ENCODE measurements around the gene FXYD1. TPM values are rescaled to one million over a fixed set of nuclear protein-coding genes. Genes with fewer than 3 reads are reported as not detected.
A peak's percentile ranks its signal among the peaks of the same experiment; 100 is the strongest.

The FXYD1 gene
- total RNA-seq, 1 donor from 2014 or later, result not detected

DNA sequence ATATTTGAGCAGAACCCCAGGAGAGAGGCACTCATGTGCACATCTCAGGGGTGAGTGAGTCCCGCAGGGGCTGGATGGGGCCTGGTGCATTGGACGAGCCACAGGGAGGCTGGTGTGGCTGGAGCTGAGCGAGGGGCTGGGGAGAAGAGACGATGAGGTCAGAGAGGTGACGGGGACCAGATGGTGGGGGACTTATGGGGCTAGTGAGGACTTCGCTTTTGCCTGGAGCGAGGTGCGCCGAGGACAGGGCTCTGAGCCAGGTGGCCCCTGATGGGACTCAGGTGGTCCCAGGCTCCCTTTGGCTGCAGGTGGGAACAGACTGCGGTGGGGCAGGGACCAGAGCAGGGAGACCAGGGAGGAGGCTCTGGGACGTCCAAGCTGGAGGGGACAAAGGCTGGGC is 29.9 kb upstream of the FXYD1 start:
- DNase-seq, result no peak

DNA sequence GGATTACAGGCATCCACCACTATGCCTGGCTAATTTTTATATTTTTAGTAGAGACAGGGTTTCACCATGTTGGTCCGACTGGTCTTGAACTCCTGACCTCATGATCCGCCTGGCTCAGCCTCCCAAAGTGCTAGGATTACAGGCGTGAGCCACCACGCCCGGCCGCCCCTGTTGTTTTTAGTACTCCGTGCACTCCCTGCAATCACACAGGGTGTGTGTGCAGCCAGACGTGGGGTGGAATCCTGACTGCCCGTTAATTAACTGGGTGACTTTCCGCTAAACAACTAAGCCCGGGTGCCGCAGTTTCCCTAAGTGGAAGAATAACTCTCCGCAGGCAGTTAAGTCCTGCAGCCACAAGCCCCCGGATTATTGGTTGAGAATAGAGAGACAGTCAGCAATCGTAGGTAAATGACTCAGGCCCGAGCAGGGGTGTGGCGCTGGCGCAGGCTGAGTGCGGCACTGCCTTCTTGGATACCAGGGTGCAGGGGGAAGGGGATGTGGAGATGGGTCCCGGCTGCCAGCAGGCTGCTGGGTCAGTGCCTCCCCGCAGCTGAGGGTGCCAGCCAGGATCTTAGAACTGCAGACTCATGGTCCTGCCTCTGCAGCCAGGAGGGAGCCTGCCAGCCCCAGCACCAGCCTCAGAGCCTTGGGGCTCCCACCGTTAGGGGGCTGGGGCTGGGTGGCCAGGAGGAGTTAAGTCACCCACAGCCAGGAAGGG is 29.1 kb upstream of the FXYD1 start:
- DNase-seq, result no peak

GRCh38 chr19:35110974-35111373 is 27.6 kb upstream of the FXYD1 start:
- no peak for DNase-seq

- DNase-seq, result no peak
Measured at GRCh38 chr19:35112995-35113688, 25.5 kb upstream of the FXYD1 start.

GRCh38 chr19:35114353-35115176 is 24.1 kb upstream of the FXYD1 start:
- peak; percentile 72 for DNase-seq

DNA sequence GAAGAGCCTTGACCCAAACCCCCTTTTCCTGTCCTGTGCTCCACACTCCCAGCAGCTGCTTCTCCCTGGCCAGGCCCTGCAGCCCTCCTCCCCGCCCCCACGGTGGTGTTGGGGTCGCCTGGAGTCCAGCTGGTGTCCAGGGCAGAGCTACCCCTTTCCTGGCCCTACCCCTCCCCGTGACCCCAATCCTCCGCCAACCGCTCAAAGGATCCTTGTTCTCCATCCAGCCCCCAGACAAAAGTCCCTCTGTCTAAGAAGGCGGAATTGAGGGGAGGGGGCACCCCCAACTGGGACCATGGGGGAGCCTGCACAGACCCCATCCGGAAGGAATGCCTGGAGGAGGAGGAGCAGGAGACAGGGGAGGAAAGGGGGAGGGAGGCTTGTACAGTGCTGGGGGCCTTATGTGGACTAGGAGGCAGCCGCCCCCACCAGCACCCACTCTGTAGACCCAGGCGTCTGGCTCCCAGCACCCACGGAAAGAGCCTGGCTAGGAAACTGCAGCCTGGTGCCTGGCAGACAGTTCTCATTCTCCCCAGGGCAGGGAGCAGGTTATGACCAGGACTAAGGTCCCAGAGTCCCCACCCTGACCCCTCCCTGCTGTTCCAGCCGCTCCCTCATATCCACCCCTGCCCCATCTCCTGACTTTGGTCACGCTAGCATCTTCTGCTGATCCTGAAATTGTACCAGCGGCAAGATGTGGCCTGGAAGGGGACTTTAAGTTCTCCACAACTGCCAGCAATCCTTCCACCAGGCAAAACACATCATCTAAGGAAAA is 23.3 kb upstream of the FXYD1 start, which contains the start of gene FXYD3:
Gene FXYD3, plus strand, starts transcription at position 647 of the 775 bp plus-strand sequence. CDS start 3,554 bp downstream, outside the sequence.
- DNase-seq, result no peak

GRCh38 chr19:35116072-35116801 is 22.4 kb upstream of the FXYD1 start:
- DNase-seq, result no peak

GRCh38 chr19:35117116-35117515 is 21.5 kb upstream of the FXYD1 start:
- no peak for DNase-seq

GRCh38 chr19:35117799-35118198 is 20.8 kb upstream of the FXYD1 start:
- DNase-seq, result no peak

DNA sequence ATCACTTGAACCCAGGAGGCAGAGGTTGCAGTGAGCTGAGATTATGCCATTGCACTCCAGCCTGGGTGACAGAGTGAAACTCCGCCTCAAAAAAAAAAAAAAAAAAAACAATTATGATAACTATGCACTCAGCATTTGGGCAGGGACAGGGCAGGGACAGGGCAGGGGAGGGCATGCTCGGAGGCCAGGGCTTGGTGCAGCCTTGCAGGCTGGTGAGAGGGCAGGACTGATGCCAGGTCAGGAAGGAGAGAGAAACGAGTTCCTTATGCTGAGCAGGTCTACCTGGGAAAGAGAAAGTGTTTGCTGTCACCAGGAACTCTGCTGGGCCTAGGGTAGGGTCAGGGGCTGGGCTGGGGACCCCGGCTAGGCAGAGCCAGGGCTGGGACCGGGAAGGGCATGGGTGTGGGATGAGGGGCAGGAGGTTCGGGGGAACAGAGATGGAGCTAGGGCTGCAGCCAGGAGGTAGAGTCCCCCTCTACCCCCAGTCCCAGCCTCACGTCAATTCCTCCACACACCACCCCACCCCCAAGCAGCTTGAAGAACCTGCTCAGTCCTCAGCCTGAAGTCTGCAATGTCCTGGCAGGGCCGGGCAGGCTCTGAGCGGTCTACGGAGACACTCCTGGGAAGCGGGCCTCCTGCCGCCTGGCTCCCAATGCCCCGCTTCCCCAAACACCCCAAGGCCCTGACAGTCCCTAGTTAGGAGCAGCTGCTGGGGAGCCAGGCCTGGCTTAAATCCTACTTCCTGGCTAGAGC is 20.2 kb upstream of the FXYD1 start:
- DNase-seq, result no peak

DNA sequence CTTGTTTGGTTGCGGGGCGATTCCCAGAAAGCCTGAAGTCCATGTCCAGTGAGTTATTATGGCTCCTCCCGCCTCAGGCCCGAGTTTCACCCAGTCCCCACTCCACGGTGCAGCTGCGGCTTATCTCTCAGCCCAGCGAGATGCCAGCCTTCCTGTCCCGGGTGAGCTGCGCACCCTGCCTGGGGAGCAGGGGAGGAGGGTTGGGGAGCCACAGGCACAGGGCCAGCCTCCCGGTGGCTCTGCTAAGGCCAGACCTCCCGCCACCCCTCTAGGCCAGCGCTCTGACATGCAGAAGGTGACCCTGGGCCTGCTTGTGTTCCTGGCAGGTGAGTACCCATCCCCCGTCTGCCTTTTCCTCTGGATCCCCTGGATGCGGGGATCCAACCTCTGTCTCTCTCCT is 19.5 kb upstream of the FXYD1 start:
- no peak for DNase-seq

DNA sequence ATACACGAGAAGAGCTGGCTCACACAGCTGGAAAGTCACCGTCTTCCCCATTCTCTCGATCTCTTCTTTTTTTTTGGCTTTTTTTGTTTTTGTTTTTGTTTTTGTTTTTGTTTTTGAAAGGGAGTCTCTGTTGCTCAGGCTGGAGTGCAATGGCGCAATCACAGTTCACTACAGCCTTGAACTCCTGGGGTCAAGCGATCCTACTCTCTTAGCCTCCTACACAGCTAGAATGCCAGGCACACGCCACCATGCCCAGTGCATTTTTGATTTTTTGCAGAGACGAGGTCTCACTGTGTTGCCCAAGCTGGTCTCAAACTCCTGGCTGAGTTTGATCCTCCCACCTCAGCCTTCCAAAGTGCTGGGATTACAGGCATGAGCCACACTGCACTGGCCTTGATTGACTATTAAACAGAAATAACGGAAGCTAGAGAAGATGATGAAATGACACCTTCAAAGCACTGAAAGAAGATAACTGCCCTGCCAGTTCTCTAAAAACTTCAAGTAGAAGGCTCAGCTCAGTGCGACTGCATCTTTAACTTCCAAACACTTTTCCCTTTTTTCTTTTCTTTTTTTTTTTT is 19.0 kb upstream of the FXYD1 start:
- no peak for DNase-seq

DNA sequence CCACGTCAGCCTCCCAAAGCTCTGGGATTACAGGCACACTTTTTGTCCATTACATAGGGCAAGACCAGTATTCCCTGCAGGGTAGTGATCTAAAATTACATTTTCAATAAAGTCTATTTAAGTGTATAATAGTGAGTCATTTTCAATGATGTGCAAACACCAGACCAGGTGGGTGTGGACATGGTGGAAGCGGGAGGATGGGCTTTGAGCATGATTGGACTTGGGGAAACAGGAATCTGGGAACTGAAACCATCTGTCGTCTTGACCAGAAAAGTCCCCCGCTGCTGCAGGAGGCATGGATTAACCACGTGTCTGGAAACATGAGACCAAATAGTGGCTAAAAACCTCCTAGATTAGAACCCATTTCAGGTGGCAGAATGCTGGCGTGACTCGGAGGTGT is 18.1 kb upstream of the FXYD1 start:
- DNase-seq, result no peak

- no peak for DNase-seq
Measured at GRCh38 chr19:35120898-35121297, 17.7 kb upstream of the FXYD1 start.

GRCh38 chr19:35122687-35123551 is 15.7 kb upstream of the FXYD1 start:
- DNase-seq, result no peak

- DNase-seq, result no peak
Measured at GRCh38 chr19:35123573-35123972, 15.1 kb upstream of the FXYD1 start.

- peak; percentile 91 for DNase-seq
Measured at GRCh38 chr19:35124098-35125060, 14.2 kb upstream of the FXYD1 start.

GRCh38 chr19:35125270-35125717 is 13.3 kb upstream of the FXYD1 start:
- DNase-seq, result no peak

Data from dermis blood vessel endothelial cell (primary cell).